Mammary epithelial cell (primary cell): Measurements from ENCODE around the gene TRPC5OS.

Source experiments
- CTCF ChIP-seq, 2 donors: IDR thresholded peaks in 1 of 2; conservative IDR thresholded peaks in 1 of 2; 2 replicates each; pipeline ENCODE4 v1.5.1; 2011 to 2012; ENCODE audit warnings: inconsistent platforms in 2 of 2, low read length in 2 of 2, mild to moderate bottlenecking in 2 of 2, control low read depth in 1 of 2, low read depth in 1 of 2; ENCODE audit not compliant: insufficient read depth in 1 of 2; ENCODE audit errors: extremely low read depth in 1 of 2
- EZH2 ChIP-seq: IDR thresholded peaks from 2 replicates; pipeline ENCODE4 v1.6.1; 2012; ENCODE audit warnings: low read length, inconsistent platforms, borderline replicate concordance

DNA sequence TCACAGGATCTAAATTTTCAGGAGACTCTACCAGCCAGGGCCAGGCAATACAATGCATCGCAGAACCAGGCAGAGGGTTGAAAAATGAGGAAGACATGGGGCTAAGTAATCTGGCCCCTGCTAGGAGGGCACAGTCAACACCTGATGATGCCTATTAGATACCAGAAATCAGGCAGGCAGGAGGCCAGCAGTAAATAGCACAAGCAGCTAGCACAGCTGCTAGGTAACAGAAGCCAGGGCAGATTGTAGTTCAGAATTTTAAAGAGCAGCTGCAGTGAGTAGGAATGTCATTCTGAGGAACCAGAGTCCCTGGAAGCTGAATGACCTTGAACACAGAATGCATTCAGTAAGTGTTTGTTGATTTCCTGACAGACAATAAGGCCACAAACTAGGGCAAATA, 38.8 kb upstream of the TRPC5OS start:
- TF ChIP-seq CTCF (conservative IDR thresholded peaks at IDR 0.05 in 1 of 2, IDR thresholded peaks at IDR 0.05 in 1 of 2; ENCODE audit: extremely low read depth in 1 of 2, insufficient read depth in 1 of 2, low read depth in 1 of 2, low read length in 2 of 2) = no peak
- no peak for TF ChIP-seq EZH2
